GM19240 (cell line): Measurements from ENCODE around the gene DPP3.
"Not testable (repeated sequence)": the region's sequence is repeated elsewhere in the genome, so short reads cannot be mapped to it uniquely, and the experiment has no call there.

Source experiments
- DNase-seq: peaks from one replicate; pipeline ENCODE4 v3.0.0; 2011; ENCODE audit warnings: low spot score; ENCODE audit not compliant: insufficient read length

DPP3 gene, protein sequence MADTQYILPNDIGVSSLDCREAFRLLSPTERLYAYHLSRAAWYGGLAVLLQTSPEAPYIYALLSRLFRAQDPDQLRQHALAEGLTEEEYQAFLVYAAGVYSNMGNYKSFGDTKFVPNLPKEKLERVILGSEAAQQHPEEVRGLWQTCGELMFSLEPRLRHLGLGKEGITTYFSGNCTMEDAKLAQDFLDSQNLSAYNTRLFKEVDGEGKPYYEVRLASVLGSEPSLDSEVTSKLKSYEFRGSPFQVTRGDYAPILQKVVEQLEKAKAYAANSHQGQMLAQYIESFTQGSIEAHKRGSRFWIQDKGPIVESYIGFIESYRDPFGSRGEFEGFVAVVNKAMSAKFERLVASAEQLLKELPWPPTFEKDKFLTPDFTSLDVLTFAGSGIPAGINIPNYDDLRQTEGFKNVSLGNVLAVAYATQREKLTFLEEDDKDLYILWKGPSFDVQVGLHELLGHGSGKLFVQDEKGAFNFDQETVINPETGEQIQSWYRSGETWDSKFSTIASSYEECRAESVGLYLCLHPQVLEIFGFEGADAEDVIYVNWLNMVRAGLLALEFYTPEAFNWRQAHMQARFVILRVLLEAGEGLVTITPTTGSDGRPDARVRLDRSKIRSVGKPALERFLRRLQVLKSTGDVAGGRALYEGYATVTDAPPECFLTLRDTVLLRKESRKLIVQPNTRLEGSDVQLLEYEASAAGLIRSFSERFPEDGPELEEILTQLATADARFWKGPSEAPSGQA

DNA sequence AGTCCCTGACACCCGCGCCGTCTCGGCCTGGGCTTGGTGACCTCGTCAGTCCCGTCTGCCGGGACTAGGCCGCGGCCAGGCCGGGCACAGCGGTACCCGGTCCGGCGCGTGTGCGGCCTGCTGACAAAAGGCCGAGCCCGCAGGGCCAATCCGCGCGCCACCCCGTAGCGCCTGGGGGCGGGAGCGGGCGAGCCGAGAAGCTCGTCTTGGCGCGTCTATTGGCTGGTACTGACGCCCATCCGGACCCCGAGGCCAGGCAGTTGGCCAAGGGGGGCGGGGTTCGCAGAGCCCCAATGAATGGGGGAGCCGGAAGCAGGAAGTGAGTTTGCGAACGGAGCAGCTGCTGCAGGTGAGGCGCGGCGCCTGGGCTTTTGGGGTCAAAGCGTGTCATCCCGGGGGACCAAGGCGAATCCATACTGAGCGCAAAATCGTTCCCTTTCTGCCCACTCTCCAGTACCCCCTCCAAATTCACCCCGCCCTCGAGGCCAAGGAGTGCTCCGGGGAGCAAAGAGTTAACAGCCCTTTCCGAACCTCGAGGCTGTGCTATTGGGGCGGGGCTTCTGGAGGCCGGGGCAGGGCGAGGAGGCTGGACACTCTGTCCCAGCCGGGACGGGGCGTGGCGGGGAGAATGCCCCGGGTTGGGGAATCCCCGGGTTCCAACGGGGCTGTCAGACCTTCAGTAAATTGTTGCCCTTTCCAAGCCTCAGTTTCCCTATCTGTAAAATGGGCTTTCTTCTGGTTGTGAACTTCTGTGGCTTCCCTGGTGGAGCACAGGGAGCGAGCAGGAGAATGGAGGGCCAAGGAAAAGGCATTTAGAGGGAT is at the start of gene DPP3:
Gene DPP3 (plus strand): TSS at position 318 of the 822 bp plus-strand sequence. CDS start 1,767 bp downstream, outside the sequence.
- peak; percentile 100 for DNase-seq

DNA sequence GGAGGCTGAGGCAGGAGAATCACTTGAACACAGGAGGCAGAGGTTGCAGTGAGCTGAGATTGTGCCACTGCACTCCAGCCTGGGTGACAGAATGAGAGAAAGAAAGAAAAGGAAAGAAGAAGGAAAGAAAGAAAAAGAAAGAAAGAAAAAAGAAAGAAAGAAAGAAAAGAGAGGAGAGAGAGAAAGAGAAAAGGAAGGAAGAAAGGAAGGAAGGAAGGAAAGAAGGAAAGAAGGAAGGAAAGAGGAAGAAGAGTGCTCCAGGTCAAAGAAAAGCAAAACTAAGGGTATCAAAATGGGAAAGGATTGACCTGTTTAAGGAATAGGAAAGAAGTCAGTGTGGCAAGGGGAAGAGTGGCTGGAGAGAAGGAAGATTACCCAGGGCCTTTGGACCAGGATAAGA is 48.9 kb upstream of the DPP3 start:
- DNase-seq: not testable (repeated sequence)

DNA sequence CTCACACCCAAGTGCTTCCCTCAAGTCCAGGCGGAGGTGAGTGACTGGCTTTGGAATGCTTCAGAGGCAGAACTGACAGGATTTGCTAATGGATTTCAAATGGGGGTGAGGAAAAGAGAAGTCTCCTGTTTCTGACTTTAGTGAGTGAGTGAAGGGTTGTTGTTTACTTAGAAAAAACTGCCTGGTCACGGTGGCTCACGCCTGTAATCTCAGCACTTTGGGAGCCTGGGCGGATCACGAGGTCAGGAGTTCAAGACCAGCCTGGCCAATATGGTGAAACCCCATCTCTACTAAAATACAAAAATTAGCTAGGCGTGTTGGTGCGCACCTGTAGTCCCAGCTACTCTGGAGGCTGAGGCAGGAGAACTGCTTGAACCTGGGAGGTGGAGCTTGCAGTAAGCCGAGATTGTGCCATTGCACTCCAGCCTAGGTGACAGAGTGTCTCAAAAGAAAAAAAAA is 48.3 kb upstream of the DPP3 start:
- not testable (repeated sequence) for DNase-seq

DNA sequence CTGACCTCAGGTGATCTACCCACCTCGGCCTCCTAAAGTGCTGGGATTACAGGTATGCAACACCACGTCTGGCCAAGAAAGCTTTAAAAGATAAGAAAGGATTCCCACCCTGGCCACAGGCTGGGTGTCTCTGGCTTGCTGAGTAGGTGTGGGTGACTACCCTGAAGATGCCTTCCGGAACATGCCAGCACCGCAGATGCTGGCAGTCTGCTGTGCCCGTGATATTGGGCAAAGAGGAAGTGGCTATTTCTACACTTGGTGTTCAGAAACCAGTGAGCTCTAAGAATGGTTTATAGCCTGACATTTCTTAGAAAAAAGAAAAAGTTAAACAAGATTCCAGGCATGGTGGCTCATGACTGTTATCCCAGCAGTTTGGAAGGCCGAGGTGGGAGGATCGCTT is 47.6 kb upstream of the DPP3 start:
- DNase-seq: no peak

DNA sequence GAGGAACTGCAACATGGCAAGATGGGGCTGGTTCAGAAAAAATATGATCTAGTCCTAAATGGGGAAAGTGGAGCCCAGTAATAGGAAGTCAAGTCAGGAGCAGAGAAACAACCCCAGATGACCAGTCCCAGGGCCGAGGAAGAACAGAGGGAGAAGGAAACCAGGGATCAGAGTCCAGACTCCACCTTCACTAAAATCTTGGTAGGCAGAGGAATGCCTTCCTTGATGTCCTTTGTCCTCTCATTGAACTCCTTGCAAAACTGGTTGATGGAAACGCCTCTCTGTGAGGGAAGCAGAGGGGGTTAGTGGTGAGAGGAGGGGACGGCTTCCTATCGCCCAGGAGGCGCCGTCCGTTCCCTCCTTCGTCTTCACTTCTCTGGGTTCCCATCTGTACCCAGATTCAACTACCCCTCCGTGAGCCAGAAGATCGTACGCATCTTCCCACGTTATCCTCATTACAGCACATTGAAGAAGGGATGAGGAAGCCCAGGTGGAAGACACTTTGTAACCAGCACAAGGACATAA is 42.2 kb upstream of the DPP3 start:
- no peak for DNase-seq

DNA sequence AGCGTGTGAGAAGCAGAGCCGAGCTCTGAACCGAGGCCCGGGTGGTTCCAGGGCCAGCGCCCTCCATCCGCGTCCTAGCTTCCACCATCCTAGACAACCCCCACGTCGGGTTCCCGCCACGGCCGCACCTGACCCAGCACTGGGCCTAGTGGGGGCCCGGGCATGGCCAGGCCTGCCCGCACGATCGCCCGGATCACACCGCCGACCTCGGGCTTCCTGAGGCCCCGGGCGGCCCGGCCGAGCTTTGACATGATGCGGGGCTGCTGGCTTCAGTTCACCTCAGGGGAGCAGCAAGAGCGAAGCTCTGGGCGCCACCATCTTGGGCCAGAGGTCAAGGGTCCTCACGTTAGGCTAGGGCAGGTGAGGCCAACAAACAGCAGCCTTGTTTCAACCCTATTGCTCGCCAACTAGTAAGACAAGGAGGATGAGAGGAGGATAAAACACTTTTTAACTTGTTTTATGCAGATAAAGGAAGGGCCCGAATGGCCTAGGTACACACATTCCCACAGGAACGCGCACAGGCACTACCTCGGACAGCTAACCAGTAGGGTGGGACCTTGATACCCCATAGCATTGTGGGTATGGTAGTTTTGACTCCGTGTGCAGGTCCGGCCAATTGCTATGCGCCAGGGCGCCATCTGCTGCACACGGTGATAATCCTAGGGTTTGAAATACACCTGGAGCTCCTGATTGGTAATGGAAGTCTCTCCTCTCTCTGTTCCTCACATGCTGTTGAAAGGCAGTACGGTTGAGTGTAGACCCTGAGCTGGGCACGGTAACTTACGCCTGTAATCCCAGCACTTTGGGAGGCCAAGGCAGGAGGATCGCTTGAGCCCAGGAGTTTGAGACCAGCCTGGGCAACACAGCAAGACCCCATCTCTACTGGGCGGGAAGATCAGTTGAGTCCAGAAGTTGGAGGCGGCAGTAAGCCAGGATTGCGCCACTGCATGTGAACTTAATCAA is 41.4 kb upstream of the DPP3 start, which contains the start of gene MRPL11:
Gene MRPL11 (minus strand): TSS at position 345 of the 963 bp plus-strand sequence. CDS start 94 bp downstream, at position 251.
- DNase-seq: peak; percentile 98

DNA sequence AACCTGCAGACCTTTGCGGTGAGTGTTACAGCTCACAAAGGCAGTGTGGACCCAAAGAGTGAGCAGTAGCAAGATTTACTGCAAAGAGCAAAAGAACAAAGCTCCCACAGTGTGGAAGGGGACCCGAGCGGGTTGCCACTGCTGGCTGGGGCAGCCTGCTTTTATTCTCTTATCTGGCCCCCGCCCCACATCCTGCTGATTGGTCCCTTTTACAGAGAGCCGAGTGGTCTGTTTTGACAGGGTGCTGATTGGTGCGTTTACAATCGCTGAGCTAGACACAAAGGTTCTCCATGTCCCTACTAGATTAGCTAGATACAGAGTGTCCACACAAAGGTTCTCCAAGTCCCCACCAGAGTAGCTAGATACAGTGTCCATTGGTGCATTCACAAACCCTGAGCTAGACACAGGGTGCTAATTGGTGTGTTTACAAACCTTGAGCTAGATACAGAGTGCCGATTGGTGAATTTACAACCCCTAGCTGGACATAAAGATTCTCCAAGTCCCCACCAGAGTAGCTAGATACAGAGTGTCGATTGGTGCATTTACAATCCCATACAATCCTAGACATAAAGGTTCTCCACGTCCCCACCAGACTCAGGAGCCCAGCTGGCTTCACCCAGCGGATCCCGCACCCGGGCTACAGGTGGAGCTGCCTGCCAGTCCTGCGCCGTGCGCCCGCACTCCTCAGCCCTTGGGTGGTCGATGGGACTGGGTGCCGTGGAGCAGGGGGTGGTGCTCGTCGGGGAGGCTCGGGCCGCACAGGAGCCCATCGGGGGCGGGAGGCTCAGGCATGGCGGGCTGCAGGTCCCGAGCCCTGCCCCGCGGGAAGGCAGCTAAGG is 39.9 kb upstream of the DPP3 start:
- not testable (repeated sequence) for DNase-seq

DNA sequence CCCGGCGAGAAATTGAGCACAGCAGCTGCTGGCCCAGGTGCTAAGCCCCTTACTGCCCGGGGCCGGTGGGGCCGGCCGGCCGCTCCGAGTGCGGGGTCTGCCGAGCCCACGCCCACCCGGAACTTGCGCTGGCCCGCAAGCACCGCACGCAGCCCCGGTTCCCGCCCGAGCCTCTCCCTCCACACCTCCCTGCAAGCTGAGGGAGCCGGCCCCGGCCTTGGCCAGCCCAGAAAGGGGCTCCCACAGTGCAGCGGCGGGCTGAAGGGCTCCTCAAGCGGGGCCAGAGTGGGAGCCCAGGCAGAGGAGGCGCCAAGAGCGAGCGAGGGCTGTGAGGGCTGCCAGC is 39.3 kb upstream of the DPP3 start:
- DNase-seq: not testable (repeated sequence)

DNA sequence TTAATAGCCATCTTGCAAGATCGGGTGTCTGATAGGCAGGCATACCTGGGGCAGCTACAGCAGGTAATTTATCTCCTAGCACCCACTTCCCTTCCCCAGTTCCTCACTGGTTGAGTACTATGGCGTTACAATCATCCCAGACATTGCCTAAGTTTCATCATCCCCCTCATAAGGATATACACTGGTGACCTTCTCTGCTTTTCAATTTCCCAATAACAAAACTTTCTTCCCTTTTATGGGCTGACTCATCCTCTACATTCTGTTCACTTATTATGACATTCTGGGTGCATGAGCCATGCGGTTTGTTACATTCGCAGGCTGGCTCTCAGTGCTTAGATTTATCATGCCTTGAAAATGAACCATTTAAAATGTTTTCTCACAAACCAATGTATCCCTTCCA is 36.6 kb upstream of the DPP3 start:
- no peak for DNase-seq

DNA sequence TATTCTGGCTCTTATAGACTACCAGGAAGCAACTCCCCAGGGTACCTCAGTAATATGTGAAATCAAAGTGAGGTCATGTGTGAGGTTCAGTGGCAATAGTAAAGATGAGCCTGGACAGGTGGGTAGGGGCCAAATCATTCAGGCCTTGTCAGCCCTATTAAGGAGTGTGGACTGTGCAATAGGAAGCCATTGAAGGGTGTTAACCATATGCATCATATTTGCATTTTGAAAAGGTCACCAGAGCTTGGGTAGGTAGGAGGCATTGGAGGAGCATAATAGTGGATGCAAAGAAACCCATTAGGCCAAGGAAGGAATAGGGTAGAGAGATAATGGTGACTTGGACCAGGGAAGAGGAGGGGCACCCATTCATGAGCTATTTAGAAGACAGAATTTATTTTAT is 33.2 kb upstream of the DPP3 start:
- DNase-seq: no peak

DNA sequence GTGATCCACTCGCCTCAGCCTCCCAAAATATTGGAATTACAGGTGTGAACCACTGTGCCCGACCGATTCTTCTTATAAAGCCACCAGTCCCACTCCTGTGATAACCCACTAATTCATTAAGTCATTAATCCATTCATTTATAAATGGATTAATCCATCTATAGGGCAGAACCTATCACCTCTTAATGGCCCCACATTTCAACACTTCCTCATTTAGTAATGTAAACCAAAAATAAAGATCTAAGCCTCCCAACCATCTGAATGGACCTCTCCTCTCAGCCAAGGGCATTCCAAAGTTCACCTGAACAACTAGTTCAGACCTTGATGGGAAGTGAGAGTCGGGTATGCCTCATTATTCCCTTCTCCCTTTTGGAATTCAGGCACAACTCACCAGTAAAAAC is 31.7 kb upstream of the DPP3 start:
- no peak for DNase-seq

DNA sequence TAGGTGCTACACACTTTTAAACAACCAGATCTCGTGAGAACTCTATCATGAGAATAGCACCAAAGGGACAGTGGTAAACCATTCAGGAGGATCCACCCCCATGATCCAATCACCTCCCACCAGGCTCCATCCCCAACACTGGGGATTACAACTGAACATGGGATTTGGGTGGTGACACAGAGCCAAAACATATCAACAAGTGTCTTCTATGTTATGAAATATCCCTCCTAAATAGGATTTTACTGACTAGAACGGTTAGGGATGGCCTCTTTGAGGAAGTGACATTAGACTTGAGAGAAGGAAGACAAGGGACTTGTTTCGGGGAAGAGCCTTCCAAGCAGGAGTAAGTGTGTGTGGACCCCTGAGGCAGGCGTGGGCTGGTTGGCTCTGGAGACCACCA is 29.7 kb upstream of the DPP3 start:
- no peak for DNase-seq

DNA sequence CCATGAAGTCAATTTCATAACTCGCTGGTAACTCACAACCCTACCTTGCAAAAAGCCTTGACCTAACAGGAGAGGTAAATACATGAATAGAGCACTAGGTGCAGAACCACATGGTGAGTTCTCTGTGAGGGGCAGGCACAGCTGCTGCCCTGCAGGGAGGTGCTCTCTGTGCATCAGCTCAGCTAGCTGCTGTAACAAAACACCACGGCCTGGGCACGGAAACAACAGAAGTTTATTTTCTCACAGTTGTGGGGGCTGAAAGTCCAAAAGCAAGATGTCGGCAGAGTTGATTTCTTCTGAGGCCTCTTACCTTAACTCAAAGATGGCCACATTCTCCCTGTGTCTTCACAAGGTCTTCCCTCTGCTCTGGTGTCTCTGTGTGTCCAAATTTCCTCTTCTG is 28.6 kb upstream of the DPP3 start:
- no peak for DNase-seq

DNA sequence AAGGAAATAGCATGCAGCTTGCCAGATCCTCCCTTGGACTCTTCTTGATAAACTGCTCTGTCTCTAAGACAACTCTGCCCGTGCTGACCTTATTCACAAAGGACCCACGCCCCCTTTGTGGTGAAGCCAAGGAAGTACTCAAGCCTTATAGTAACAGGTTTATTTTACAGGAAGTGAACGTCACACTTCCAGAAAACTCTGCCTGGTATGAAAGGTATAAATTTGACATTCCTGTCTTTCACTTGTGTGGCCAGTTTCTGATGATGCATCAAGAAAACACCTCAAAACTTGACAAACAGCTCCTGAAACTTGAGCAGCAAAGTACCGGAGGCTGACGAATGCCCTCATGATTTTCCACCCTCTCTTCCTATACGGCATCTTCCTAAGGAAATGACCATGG is 26.0 kb upstream of the DPP3 start:
- no peak for DNase-seq

DNA sequence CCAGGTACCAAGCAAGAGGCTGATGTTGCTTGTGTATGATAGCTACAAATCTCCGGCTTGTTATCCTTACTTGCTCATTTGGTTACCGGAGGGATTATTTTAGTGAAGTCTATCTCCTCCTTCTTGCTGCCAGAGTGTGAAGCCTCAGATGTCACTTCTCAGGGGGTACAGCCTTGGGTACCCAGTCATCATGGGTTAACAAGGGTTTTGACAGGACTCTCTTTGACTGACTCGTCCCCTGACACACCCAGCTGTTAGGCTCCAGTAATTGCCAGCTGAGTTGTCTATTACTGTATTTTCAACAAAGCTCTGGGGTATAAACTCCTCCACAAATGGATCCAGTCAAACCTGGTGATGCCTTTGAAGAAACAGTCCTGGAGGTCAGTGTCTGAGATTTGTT is 25.4 kb upstream of the DPP3 start:
- no peak for DNase-seq

DNA sequence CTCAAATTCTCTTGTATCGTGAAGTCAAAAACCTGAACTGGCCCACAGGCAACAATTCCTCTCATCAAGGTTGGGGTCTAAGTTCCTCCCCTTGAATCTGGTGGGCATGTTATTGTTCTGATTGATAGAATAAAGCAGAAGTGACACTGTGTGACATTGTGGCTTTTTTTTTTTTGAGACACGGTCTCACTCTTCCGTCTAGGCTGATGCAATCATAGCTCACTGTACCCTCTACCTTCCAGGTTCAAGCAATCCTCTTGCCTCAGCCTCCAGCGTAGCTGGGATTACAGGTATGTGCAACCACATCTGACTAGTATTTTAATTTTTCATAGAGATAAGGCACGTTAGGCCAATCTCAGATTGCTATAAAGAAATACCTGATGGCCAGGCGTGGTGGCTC is 22.4 kb upstream of the DPP3 start:
- no peak for DNase-seq

DNA sequence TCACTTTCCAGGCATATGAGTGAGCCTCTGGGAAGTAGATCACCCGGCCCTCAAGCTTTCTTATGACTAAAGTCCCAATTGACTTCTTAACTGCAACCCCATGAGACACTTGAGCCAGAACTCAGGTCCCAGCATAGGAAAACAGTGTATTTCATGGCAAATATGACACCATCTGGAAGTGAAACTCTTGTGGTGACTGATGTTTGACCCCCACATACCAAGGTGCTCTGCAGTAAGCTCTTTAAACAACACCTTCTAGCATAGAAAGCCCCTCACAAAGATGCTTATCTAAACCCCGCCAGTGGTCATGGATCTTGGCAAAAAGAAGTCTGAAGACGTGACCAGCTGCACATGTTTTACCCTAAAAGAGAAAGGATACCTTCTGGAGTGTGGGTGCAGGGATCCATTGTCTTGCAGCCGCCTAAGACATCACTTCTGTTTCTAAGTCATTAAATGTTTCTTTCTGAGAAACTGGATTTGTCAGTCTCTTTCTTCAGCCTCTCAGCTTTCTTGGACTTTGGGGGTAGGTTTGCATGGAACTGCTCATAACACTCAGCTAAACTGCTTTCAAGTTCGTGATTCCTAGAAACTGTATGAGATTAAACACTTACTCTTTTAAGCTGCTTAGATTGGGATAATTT is 21.0 kb upstream of the DPP3 start:
- no peak for DNase-seq

DNA sequence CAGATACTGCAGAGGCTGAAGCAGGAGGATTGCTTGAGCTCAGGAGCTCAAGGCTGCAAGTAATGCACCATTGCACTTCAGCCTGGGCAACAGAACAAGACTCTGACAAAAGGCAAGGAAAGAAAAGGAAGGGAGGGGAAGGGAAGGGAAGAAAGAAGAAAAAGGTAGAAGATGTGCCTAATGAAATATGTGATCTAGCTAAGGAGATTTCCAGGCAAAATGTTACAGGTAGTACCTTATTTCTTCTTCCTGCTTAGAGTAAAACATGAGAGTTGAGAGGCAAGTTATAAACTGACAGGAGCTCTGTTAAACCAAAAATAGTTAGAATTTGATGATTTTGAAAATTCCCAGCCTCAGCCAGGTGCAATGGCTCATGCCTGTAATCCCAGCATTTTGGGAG is 18.2 kb upstream of the DPP3 start:
- no peak for DNase-seq

DNA sequence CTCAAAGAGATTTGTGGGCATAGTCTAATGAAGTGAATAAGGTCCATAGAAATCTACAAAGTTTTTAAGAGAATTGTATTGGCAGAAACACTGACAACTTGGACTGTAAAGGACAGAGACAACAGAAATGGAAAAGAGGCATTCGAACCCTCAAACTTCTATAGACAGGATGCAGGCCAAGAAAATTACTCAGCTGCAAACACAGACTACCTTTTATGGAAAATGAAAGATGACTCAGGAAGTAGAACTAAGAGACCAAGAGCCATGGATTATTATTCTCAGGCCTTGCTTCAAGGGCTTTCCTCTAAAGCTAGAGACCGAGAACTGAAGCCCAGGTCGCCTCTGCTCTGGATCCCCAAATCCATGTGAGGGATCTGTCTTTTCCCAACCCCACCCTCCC is 17.3 kb upstream of the DPP3 start:
- DNase-seq: no peak
